Liver (tissue), 3 donors: Measurements from ENCODE around the gene KRTAP29-1.

Source experiments
- GABPA ChIP-seq, 2 donors: IDR thresholded peaks in 1 of 2; conservative IDR thresholded peaks in 1 of 2; 2 replicates each; pipeline ENCODE4 v1.6.1; 2016; ENCODE audit warnings: antibody characterized with exemption in 2 of 2, mild to moderate bottlenecking in 1 of 2, moderate library complexity in 1 of 2
- YY1 ChIP-seq: IDR thresholded peaks from 2 replicates; pipeline ENCODE4 v1.6.1; 2016; ENCODE audit warnings: antibody characterized with exemption, mild to moderate bottlenecking
- TF ChIP-seq, protein P1 (sequence below): fragments of 150-350 bp; IDR thresholded peaks from 2 replicates; pipeline ENCODE4 v1.5.1; 2017; ENCODE audit warnings: improper control_type of control experiment, low read depth, low read length; ENCODE audit not compliant: missing input control
- TF ChIP-seq, protein P2 (sequence below): IDR thresholded peaks from 2 replicates; pipeline ENCODE4 v1.6.1; 2016; ENCODE audit warnings: antibody characterized with exemption
- TF ChIP-seq, protein P3 (sequence below): IDR thresholded peaks from 2 replicates; pipeline ENCODE4 v1.6.1; 2016; ENCODE audit warnings: antibody characterized with exemption, mild to moderate bottlenecking
- TF ChIP-seq, protein P4 (sequence below): IDR thresholded peaks from 2 replicates; pipeline ENCODE4 v1.6.1; 2016; ENCODE audit warnings: antibody characterized with exemption
- donor health status: healthy.
- donor health status: healthy.

DNA sequence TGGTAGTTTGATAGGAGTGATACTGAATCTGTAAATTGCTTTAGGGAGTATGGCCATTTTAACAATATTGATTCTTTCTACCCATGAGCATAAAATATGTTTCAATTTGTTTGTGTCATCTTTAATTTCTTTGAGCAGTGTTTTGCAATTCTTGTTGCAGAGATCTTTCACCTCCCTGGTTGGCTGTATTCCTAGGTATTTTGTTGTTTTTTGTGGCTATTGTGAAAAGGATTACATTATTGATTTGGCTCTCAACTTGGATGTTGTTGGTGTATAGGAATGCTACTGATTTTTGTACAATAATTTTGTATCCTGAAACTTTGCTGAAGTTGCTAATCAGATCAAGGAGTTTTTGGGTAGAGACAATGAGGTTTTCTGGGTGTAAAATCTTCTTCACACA, 44.2 kb downstream of the KRTAP29-1 start:
- TF ChIP-seq, protein P1, sequence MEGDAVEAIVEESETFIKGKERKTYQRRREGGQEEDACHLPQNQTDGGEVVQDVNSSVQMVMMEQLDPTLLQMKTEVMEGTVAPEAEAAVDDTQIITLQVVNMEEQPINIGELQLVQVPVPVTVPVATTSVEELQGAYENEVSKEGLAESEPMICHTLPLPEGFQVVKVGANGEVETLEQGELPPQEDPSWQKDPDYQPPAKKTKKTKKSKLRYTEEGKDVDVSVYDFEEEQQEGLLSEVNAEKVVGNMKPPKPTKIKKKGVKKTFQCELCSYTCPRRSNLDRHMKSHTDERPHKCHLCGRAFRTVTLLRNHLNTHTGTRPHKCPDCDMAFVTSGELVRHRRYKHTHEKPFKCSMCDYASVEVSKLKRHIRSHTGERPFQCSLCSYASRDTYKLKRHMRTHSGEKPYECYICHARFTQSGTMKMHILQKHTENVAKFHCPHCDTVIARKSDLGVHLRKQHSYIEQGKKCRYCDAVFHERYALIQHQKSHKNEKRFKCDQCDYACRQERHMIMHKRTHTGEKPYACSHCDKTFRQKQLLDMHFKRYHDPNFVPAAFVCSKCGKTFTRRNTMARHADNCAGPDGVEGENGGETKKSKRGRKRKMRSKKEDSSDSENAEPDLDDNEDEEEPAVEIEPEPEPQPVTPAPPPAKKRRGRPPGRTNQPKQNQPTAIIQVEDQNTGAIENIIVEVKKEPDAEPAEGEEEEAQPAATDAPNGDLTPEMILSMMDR, result no peak
- TF ChIP-seq, protein P2, sequence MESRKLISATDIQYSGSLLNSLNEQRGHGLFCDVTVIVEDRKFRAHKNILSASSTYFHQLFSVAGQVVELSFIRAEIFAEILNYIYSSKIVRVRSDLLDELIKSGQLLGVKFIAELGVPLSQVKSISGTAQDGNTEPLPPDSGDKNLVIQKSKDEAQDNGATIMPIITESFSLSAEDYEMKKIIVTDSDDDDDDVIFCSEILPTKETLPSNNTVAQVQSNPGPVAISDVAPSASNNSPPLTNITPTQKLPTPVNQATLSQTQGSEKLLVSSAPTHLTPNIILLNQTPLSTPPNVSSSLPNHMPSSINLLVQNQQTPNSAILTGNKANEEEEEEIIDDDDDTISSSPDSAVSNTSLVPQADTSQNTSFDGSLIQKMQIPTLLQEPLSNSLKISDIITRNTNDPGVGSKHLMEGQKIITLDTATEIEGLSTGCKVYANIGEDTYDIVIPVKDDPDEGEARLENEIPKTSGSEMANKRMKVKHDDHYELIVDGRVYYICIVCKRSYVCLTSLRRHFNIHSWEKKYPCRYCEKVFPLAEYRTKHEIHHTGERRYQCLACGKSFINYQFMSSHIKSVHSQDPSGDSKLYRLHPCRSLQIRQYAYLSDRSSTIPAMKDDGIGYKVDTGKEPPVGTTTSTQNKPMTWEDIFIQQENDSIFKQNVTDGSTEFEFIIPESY, result no peak
- TF ChIP-seq GABPA (IDR thresholded peaks at IDR 0.05 in 1 of 2, conservative IDR thresholded peaks at IDR 0.05 in 1 of 2), result no peak
- TF ChIP-seq, protein P3, sequence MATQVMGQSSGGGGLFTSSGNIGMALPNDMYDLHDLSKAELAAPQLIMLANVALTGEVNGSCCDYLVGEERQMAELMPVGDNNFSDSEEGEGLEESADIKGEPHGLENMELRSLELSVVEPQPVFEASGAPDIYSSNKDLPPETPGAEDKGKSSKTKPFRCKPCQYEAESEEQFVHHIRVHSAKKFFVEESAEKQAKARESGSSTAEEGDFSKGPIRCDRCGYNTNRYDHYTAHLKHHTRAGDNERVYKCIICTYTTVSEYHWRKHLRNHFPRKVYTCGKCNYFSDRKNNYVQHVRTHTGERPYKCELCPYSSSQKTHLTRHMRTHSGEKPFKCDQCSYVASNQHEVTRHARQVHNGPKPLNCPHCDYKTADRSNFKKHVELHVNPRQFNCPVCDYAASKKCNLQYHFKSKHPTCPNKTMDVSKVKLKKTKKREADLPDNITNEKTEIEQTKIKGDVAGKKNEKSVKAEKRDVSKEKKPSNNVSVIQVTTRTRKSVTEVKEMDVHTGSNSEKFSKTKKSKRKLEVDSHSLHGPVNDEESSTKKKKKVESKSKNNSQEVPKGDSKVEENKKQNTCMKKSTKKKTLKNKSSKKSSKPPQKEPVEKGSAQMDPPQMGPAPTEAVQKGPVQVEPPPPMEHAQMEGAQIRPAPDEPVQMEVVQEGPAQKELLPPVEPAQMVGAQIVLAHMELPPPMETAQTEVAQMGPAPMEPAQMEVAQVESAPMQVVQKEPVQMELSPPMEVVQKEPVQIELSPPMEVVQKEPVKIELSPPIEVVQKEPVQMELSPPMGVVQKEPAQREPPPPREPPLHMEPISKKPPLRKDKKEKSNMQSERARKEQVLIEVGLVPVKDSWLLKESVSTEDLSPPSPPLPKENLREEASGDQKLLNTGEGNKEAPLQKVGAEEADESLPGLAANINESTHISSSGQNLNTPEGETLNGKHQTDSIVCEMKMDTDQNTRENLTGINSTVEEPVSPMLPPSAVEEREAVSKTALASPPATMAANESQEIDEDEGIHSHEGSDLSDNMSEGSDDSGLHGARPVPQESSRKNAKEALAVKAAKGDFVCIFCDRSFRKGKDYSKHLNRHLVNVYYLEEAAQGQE, result no peak
- TF ChIP-seq, protein P4, sequence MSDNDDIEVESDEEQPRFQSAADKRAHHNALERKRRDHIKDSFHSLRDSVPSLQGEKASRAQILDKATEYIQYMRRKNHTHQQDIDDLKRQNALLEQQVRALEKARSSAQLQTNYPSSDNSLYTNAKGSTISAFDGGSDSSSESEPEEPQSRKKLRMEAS, result no peak
- no peak for TF ChIP-seq YY1
